ENCODE measurements around the gene LRRC61.

The LRRC61 gene

DNA sequence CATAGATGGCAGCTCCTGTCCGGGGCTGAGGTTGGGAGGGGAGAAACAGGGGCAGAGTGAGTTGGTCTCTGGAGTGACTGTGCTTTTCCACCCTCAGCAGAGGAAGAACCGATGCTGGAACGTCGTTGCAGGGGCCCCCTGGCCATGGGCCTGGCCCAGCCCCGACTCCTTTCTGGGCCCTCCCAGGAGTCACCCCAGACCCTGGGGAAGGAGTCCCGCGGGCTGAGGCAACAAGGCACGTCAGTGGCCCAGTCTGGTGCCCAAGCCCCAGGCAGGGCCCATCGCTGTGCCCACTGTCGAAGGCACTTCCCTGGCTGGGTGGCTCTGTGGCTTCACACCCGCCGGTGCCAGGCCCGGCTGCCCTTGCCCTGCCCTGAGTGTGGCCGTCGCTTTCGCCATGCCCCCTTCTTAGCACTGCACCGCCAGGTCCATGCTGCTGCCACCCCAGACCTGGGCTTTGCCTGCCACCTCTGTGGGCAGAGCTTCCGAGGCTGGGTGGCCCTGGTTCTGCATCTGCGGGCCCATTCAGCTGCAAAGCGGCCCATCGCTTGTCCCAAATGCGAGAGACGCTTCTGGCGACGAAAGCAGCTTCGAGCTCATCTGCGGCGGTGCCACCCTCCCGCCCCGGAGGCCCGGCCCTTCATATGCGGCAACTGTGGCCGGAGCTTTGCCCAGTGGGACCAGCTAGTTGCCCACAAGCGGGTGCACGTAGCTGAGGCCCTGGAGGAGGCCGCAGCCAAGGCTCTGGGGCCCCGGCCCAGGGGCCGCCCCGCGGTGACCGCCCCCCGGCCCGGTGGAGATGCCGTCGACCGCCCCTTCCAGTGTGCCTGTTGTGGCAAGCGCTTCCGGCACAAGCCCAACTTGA lies 48.2 kb downstream of the LRRC61 start:
- no peak for DNase-seq (ENCODE audit: low spot score)

DNA sequence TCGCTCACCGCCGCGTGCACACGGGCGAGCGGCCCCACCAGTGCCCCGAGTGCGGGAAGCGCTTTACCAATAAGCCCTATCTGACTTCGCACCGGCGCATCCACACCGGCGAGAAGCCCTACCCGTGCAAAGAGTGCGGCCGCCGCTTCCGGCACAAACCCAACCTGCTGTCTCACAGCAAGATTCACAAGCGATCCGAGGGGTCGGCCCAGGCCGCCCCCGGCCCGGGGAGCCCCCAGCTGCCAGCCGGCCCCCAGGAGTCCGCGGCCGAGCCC lies 48.8 kb downstream of the LRRC61 start:
- no peak for DNase-seq (ENCODE audit: low spot score)

DNA sequence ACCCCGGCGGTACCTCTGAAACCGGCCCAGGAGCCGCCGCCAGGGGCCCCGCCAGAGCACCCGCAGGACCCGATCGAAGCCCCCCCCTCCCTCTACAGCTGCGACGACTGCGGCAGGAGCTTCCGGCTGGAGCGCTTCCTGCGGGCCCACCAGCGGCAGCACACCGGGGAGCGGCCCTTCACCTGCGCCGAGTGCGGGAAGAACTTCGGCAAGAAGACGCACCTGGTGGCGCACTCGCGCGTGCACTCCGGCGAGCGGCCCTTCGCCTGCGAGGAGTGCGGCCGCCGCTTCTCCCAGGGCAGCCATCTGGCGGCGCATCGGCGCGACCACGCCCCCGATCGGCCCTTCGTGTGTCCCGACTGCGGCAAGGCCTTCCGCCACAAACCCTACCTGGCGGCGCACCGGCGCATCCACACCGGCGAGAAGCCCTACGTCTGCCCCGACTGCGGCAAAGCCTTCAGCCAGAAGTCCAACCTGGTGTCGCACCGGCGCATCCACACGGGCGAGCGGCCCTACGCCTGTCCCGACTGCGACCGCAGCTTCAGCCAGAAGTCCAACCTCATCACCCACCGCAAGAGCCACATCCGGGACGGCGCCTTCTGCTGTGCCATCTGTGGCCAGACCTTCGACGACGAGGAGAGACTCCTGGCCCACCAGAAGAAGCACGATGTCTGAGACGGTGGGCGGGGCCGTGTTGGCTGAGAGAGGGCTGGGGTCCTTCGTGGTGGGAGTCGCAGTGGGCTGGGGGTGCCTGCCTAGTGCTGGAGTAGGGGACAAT lies 49.3 kb downstream of the LRRC61 start:
- no peak for DNase-seq (ENCODE audit: low spot score)

- no peak for DNase-seq (ENCODE audit: low spot score)
Measured at GRCh38 chr7:150373049-150373801, 50.1 kb downstream of the LRRC61 start.

GRCh38 chr7:150374026-150374425 lies 50.9 kb downstream of the LRRC61 start:
- no peak for DNase-seq (ENCODE audit: low spot score)

DNA sequence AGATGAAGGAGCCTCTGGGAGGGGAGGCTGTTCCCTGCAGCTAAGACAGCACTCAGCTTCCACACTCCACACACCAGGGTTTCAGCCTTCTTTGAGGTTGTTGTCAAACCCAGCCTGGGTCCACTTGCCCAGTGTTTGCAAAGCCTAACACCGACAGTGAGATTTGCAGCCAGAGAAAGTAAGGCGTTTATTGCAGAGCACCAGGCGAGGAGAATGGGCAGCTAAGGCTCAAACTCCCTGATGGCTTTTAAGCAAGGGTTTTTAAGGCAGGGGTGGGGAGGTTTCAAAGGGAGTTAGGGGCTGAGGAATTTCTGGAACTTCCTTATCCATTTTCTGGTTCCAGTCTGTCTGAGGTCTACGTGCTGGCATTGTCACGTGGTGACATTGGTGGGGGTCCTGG lies 51.3 kb downstream of the LRRC61 start:
- DNase-seq (ENCODE audit: low spot score): no peak

DNA sequence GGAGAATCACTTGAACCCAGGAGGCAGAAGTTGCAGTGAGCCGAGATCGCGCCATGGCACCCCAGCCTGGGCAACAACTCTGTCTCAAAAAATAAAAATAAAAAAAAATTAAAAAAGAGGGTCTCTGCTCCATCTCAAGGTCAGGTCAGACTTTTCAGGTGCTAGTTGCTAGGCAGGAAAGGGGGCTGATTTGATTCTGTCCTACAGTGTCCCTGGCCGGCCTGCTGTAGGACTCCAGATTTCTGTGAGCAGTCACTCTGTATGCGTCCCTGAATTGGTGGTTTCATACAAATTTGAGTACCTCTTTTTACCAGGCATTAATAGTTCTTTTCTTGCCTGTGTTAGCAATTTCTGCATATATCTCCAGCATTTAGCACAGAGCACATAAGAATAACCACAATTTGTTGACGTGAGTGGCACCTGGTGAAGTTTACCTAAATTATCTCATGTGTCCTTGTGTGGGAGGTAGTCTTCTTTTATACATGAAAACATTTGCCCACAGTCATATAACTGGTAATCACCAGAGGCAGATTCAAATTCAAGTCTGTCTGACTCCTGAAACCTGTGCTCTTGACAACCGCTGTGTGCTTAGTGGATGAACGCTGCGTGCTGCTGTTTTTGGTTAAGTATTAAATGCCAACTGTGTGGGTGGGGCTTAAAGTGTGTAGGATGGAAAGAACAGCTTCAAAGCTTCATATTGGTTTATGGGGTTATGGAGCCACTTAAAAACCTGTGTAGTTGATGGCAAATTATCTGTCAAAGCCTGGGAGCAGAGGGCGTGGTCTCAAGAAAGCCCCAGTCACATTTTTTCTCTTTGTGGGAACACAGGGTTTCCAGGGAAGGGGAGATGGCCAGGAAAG lies 52.7 kb downstream of the LRRC61 start:
- DNase-seq (ENCODE audit: low spot score): peak; percentile 49

DNA sequence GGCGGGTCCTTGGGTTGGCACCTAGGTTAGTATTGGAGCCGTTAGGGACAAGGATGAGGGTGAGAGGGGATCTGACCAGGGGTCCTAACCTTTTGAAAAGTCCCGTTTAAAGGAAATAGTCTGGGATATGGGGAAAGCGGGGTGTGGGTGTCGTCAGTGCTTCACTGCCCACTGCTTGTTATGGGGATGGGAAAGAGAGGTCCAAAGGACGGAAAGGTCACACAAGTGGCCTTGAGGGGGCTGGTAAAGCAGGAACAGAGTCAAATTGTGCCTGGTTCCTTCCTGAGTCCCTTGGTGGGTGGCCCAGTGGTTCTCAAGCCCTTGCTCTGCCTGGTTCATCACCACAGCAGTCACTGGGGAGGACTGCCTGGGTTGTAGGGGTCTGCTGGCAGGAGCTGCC lies 53.4 kb downstream of the LRRC61 start:
- DNase-seq (ENCODE audit: low spot score): no peak

DNA sequence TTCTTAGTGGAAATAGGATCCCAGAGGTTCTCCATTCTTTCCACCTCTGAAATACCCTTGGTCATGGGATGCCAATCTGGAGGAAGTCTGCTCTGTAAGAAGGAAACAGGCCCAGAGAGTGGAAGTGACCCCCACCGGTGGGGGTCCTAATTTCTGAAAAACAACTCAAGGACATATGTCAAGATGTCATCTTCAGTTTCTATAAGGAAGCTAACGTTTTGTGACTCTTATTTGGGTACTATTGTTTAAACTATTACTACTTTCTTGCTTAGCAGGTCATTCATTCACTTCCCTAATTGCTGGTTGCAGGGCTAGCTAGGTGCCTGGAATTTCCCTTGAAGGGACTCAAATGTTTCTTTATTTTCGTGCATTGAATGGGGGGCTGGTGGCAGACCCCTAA lies 54.0 kb downstream of the LRRC61 start:
- DNase-seq (ENCODE audit: low spot score): no peak

DNA sequence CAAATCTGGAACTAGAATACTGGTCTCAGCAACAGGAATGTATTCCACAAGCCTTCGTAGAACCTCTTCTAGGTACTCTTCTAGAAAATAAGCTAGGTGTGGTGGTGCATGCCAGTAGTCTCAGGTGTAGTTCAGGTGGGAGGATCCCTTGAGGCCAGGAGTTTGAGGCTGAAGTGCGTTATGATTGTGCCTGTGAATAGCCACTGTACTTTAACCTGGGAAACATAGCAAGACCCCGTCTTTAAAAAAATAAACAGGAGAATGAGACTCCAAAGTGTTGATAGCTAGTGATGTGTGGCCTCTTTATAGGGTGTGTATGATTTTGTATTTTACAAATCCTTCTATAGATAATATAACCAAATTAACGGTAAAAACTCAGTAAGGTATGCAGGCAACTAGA lies 54.5 kb downstream of the LRRC61 start:
- no peak for DNase-seq (ENCODE audit: low spot score)

DNA sequence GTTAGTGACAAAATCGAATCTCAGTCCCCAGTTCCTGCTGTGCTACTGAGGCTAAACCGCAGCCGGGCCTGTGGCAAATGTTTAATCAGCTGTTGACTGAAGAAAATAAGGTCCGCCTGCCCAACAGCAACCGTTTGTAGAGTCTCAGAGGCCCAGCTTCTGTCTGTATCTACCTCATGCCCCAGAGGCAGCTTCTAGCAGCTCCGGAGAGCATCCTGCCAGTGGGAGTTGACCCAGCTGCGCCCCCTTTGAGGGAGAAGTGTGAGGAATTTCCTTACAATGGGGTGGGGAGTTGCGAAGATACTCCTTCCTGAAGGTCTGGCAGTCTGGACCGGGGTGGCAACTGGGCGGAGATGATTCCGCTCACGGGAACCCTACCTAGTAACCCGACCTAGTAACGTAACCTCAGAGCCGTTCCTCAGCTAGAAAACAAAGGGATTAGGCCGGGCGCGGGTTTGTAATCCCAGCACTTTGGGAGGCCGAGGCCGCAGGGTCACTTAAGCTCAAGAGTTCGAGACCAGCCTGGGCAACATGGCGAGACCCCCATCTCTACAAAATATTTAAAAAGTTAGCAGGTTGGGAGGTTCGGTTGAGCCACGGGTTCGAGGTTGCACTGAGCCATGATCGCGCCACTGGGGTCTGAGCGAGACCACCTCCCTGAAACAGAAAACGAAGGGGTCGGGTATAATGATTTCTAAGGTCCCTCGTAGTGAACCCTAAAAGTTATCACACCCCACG lies 55.1 kb downstream of the LRRC61 start:
- DNase-seq (ENCODE audit: low spot score): peak; percentile 55

DNA sequence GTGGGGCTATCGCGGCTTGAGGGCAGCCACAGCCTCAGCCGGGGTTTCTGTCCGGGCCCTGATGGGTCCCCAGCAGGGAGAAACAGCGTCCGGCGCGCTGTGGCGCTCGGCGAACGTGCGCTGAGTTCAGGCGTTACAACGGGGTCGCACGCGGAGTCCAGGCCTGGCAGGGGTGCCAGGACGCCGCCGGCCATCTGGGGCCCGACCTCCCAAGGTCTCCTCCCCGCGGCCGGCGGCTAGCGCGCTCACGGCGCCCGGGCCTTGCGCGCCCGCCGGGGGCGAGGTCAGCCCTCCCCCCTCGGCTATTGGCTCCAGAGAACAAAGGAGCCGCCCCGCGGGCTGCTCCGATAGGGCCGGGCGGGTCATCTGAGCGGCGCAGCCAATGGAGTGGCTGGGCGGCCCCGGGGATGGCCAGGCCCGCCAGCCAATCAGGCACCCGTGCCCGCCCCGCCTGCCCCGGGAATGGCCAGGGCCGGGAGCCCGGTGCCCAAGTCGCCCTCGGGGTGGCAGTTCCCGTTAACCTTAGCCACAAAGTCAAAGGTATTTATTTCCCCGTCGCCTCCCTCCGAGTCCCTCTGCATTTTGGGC lies 55.8 kb downstream of the LRRC61 start, which contains the start of gene ZNF775:
Gene ZNF775, plus strand, starts transcription at position 478 of the 588 bp plus-strand sequence. CDS start 9,141 bp downstream, outside the sequence.
- DNase-seq (ENCODE audit: low spot score): peak; percentile 93

DNA sequence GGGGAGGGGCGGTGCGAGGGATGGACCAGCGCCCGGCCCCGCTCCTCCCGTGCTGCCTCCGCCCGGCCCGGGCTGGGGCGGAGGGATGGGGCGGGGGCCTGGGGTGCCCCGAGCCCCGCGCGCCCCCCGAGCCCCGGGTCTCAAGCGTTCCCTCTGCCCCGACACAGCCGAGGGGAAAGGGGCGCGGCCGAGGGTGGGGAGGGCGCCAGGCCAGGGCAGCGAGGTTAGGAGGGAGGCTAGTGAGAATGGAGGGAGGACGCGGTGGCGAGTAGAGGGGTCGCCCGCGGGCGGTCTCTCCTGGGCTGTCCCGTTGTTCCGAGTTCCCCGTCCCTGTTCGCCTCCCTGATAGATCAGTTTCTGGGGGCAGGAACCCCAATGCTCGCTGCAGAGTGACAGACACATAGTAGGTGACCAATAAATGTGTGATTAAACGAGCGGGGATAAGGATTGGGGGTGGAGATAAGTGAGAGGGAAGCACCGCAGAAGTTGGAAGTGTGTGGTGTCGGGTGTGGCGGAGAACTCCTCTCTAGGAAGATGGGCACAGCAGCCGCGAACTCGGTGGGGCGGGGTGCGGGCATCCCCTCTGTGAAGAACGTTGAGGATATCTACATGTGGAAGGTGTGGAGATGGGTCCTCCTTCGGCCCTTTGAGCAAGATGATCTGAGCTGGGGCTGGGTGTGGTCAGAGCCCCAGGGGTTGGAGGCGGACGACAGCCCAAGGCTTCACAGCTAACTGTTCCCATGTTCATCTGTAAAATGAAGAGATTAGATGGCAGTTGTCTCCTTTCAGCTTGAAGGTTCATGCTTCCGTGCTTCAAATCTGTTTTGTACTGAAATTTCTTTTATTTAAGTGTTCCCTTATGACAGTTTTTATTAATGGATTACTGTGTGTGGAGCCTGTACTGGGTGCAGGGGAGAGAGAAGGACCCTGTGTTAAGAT lies 56.6 kb downstream of the LRRC61 start:
- DNase-seq (ENCODE audit: low spot score): no peak

GRCh38 chr7:150380463-150380862 lies 57.3 kb downstream of the LRRC61 start:
- DNase-seq (ENCODE audit: low spot score): no peak

GRCh38 chr7:150381096-150381495 lies 57.9 kb downstream of the LRRC61 start:
- DNase-seq (ENCODE audit: low spot score): no peak

GRCh38 chr7:150381785-150382122 lies 58.6 kb downstream of the LRRC61 start:
- no peak for DNase-seq (ENCODE audit: low spot score)

GRCh38 chr7:150382123-150382843 lies 59.1 kb downstream of the LRRC61 start:
- no peak for DNase-seq (ENCODE audit: low spot score)

- DNase-seq (ENCODE audit: low spot score): no peak
Measured at GRCh38 chr7:150382844-150383225, 59.7 kb downstream of the LRRC61 start.

All from CD4-positive, alpha-beta T cell treated with Interleukin-2 at 100 ng/mL for 4 hours (primary cell).